Right cardiac atrium (tissue), 5 donors: ENCODE data around the gene CDK5. TPM values are rescaled to one million over a fixed set of nuclear protein-coding genes. Genes with fewer than 3 reads are reported as not detected.
A peak's percentile ranks its signal among the peaks of the same experiment; 100 is the strongest.

Source experiments
- ATAC-seq, 2 donors: fragments of 200-7000 bp; cut with Tn5 transposase; one replicate each; pipeline versions ENCODE4 v1.8.0 to v1.9.1; 2020; ENCODE audit warnings: moderate library complexity in 2 of 2, mild to moderate bottlenecking in 1 of 2
- DNase-seq, 3 donors: peaks; one replicate each; pipeline ENCODE4 v3.0.0-alpha.2; 2020
- H3K27ac ChIP-seq: one replicate; pipeline ENCODE4 v1.5.1; 2013; ENCODE audit warnings: mild to moderate bottlenecking, low read length, control low read depth, moderate library complexity
- H3K27me3 ChIP-seq: one replicate; pipeline ENCODE4 v1.6.1; 2013; ENCODE audit not compliant: control insufficient read depth, insufficient read depth
- H3K4me1 ChIP-seq: one replicate; pipeline ENCODE4 v1.6.1; 2013; ENCODE audit warnings: low read length; ENCODE audit not compliant: control insufficient read depth, insufficient read depth
- H3K4me3 ChIP-seq: one replicate; pipeline ENCODE4 v1.5.1; 2013; ENCODE audit warnings: low read length, control low read depth
- H3K9me3 ChIP-seq: one replicate; pipeline ENCODE4 v1.6.1; 2013; ENCODE audit warnings: low read length; ENCODE audit not compliant: control insufficient read depth
- WGBS: extraction: QIAGEN DNeasy Blood & Tissue Kit; methylation state at CpG from one replicate; pipeline ENCODE4 v1.1.7; 2013; 5-methylcytosine and 5-hydroxymethylcytosine counted together
- intact Hi-C, 4 donors: fragments of 100-400 bp; cut with DNase I; formaldehyde crosslinking; loops; one replicate each; pipeline versions ENCODE4 v1.11.0 to v1.14.0; 2022 to 2023
- polyA plus RNA-seq: library from polyadenylated mRNA; stranded (reverse); fragments of 200-250 nt; gene quantifications from one replicate; pipeline ENCODE4 v1.2.3, GENCODE V29; 2013
- total RNA-seq, 4 donors: library from RNA; stranded (reverse); fragmentation: NEBNext Ultra II Directional; extraction: Animal tissue kit (Norgen Biotek cat#: 25700); gene quantifications; one replicate each; pipeline ENCODE4 v1.2.1, GENCODE V29; 2021
- donor health status: healthy with polysubstance abuse.
- donor health status: DM: no; HTN: yes; CAD: no.
- donor health status: DM: no; HTN: no; CAD: no.
- donor health status: DM: no; HTN: yes; CAD: no; lungs with severe emphysema.
- donor health status: DM: yes; HTN: yes; CAD: no.

CDK5 gene
- total and polyA plus RNA-seq, 5 donors = 6.2 to 11.2 (median 6.8) TPM

GRCh38 chr7:151080067-151080521, 22.4 kb upstream of the CDK5 start:
- peak overlapping the region; percentile 84 for H3K4me3 ChIP-seq
- ATAC-seq = peak; percentile 1 to 2
- peaks cover 5% of the 10 kb centered on the region for H3K4me1 ChIP-seq
- H3K27me3 ChIP-seq = no peaks in the 10 kb centered on the region
- WGBS = under 1% methylated on average over 31 of the region's 31 CpGs
- no peak for DNase-seq
- H3K27ac ChIP-seq = peak overlapping the region; percentile 92
- intact Hi-C loops = loop anchor here in 1 of 4 donors (10.0 kb wide), 1 partner anchor 55 kb away; the partner anchor contains the start of genes ABCB8 and ATG9B
- H3K9me3 ChIP-seq = no peaks in the 10 kb centered on the region

- H3K27ac ChIP-seq = no peak overlapping the region
- no peaks in the 10 kb centered on the region for H3K27me3 ChIP-seq
- intact Hi-C loops = no loop called here
- ATAC-seq (no peak), DNase-seq (peak in 2 of 3 donors; percentile 63 to 68)
- 75% methylated on average over 27 of the region's 27 CpGs for WGBS
- H3K9me3 ChIP-seq = no peaks in the 10 kb centered on the region
- H3K4me3 ChIP-seq = peak overlapping the region; percentile 84
- H3K4me1 ChIP-seq = peaks cover 5% of the 10 kb centered on the region
Measured at GRCh38 chr7:151079199-151079910, 21.7 kb upstream of the CDK5 start.

- WGBS = 28% methylated on average over 22 of the region's 22 CpGs
- H3K27ac ChIP-seq = no peak overlapping the region
Measured at GRCh38 chr7:151078233-151079040, 20.7 kb upstream of the CDK5 start.

GRCh38 chr7:151077705-151078232, 20.1 kb upstream of the CDK5 start:
- intact Hi-C loops = no loop called here
- H3K9me3 ChIP-seq = no peaks in the 10 kb centered on the region
- peaks cover 5% of the 10 kb centered on the region for H3K4me1 ChIP-seq
- peak overlapping the region; percentile 10 for H3K27ac ChIP-seq
- no peak overlapping the region for H3K4me3 ChIP-seq
- no peak for ATAC-seq
- peak; percentile 19 to 55 (median 54) for DNase-seq
- no peaks in the 10 kb centered on the region for H3K27me3 ChIP-seq
- WGBS = 64% methylated on average over 10 of the region's 10 CpGs

More at GRCh38 chr7:151078233-151079040, 20.7 kb upstream of the CDK5 start:
- no peaks in the 10 kb centered on the region for H3K27me3 ChIP-seq
- ATAC-seq (no peak), DNase-seq (peak in 2 of 3 donors; percentile 56 to 58)
- intact Hi-C loops = no loop called here
- H3K4me3 ChIP-seq = no peak overlapping the region
- H3K9me3 ChIP-seq = no peaks in the 10 kb centered on the region
- H3K4me1 ChIP-seq = peaks cover 5% of the 10 kb centered on the region

- WGBS = 71% methylated on average over 33 of the region's 33 CpGs
- DNase-seq (peak in 2 of 3 donors; percentile 73 to 75), ATAC-seq (no peak)
- H3K27ac ChIP-seq = peak overlapping the region; percentile 18
- peaks cover 2% of the 10 kb centered on the region for H3K4me1 ChIP-seq
- H3K4me3 ChIP-seq = no peak overlapping the region
- intact Hi-C loops = no loop called here
- no peaks in the 10 kb centered on the region for H3K27me3 ChIP-seq
- no peaks in the 10 kb centered on the region for H3K9me3 ChIP-seq
Measured at GRCh38 chr7:151076863-151077704, 19.4 kb upstream of the CDK5 start.

- Histone ChIP-seq H3K27me3 (no peaks in the 10 kb centered on the region), H3K4me1 (no peaks in the 10 kb centered on the region), H3K9me3 (no peaks in the 10 kb centered on the region), H3K27ac (no peak overlapping the region), H3K4me3 (no peak overlapping the region)
- intact Hi-C loops = no loop called here
- WGBS = 73% methylated on average over 22 of the region's 22 CpGs
- DNase-seq (peak in 2 of 3 donors; percentile 44 to 55), ATAC-seq (no peak)
Measured at GRCh38 chr7:151075978-151076426, 18.3 kb upstream of the CDK5 start.

GRCh38 chr7:151075662-151075971, 17.9 kb upstream of the CDK5 start:
- no peak for ATAC-seq
- intact Hi-C loops = no loop called here

GRCh38 chr7:151074817-151075661, 17.3 kb upstream of the CDK5 start:
- intact Hi-C loops = no loop called here
- WGBS = 88% methylated on average over 26 of the region's 26 CpGs
- H3K9me3 ChIP-seq = no peaks in the 10 kb centered on the region
- H3K4me3 ChIP-seq = no peak overlapping the region
- no peaks in the 10 kb centered on the region for H3K4me1 ChIP-seq
- H3K27me3 ChIP-seq = no peaks in the 10 kb centered on the region
- no peak for ATAC-seq
- no peak overlapping the region for H3K27ac ChIP-seq
- peak in 1 of 3 donors; percentile 50 for DNase-seq

More at GRCh38 chr7:151075662-151075971, 17.9 kb upstream of the CDK5 start:
- no peak for DNase-seq
- no peak overlapping the region for H3K27ac ChIP-seq
- no peaks in the 10 kb centered on the region for H3K4me1 ChIP-seq
- H3K27me3 ChIP-seq = no peaks in the 10 kb centered on the region
- WGBS = 78% methylated on average over 7 of the region's 7 CpGs
- H3K9me3 ChIP-seq = no peaks in the 10 kb centered on the region
- H3K4me3 ChIP-seq = no peak overlapping the region

- intact Hi-C loops = no loop called here
- Histone ChIP-seq H3K4me3 (no peak overlapping the region), H3K27ac (no peak overlapping the region), H3K27me3 (no peaks in the 10 kb centered on the region), H3K9me3 (no peaks in the 10 kb centered on the region), H3K4me1 (no peaks in the 10 kb centered on the region)
- no peak for DNase-seq
- ATAC-seq = no peak
- 83% methylated on average over 17 of the region's 17 CpGs for WGBS
Measured at GRCh38 chr7:151073990-151074389, 16.3 kb upstream of the CDK5 start.
